Hepatocyte (in vitro differentiated cells): Measurements from ENCODE around the gene KCTD18. TPM values are rescaled to one million over a fixed set of nuclear protein-coding genes. Genes with fewer than 3 reads are reported as not detected.

Experiments used
- DNase-seq: peaks from one replicate; pipeline ENCODE4 v3.0.0-alpha.2; 2016; ENCODE audit warnings: low spot score
- H2AFZ ChIP-seq: fragments of 200-600 bp; sonication (generic); 2 replicates; pipeline ENCODE4 v1.6.0; 2016; ENCODE audit warnings: antibody characterized with exemption, mild to moderate bottlenecking
- H3K27ac ChIP-seq: fragments of 200-600 bp; sonication (generic); 2 replicates; pipeline ENCODE4 v1.5.1; 2016; ENCODE audit warnings: mild to moderate bottlenecking
- H3K27me3 ChIP-seq: fragments of 200-600 bp; sonication (generic); 2 replicates; pipeline ENCODE4 v1.6.1; 2016
- H3K36me3 ChIP-seq: fragments of 200-600 bp; sonication (generic); replicated peaks from 2 replicates; pipeline ENCODE4 v1.5.1; 2016; ENCODE audit warnings: low read depth; ENCODE audit not compliant: insufficient read depth
- H3K4me1 ChIP-seq: fragments of 200-600 bp; sonication (generic); 2 replicates; pipeline ENCODE4 v1.5.1; 2016; ENCODE audit warnings: mild to moderate bottlenecking, moderate library complexity; ENCODE audit not compliant: insufficient read depth
- H3K4me2 ChIP-seq: fragments of 200-600 bp; sonication (generic); 2 replicates; pipeline ENCODE4 v1.6.0; 2016
- H3K4me3 ChIP-seq: fragments of 200-600 bp; sonication (generic); 2 replicates; pipeline ENCODE4 v1.5.1; 2016; ENCODE audit warnings: mild to moderate bottlenecking
- H3K79me2 ChIP-seq: fragments of 200-600 bp; sonication (generic); 2 replicates; pipeline ENCODE4 v1.6.0; 2017; ENCODE audit warnings: mild to moderate bottlenecking
- H3K9me2 ChIP-seq: fragments of 200-600 bp; sonication (generic); replicated peaks from 2 replicates; pipeline ENCODE4 v1.6.0; 2017; ENCODE audit warnings: mild to moderate bottlenecking; ENCODE audit not compliant: insufficient read depth
- H3K9me3 ChIP-seq: fragments of 200-600 bp; sonication (generic); 2 replicates; pipeline ENCODE4 v1.5.1; 2016; ENCODE audit warnings: low read depth, mild to moderate bottlenecking
- H4K20me1 ChIP-seq: fragments of 200-600 bp; sonication (generic); 2 replicates; pipeline ENCODE4 v1.6.0; 2016; ENCODE audit warnings: mild to moderate bottlenecking; ENCODE audit not compliant: insufficient read depth, poor library complexity, severe bottlenecking
- EZH2 ChIP-seq: fragments of 200-600 bp; sonication (generic); IDR thresholded peaks from 2 replicates; pipeline ENCODE4 v1.6.1; 2016; ENCODE audit warnings: antibody characterized with exemption, mild to moderate bottlenecking, borderline replicate concordance
- EZH2phosphoT487 ChIP-seq: fragments of 200-600 bp; sonication (generic); IDR thresholded peaks from one replicate; pipeline ENCODE4 v1.6.1; 2018; ENCODE audit warnings: antibody characterized with exemption, mild to moderate bottlenecking, low read depth, moderate library complexity; ENCODE audit not compliant: unreplicated experiment, severe bottlenecking
- WGBS: methylation state at CpG from one replicate; pipeline ENCODE4 v1.1.6; 2016; ENCODE audit warnings: low lambda C conversion rate; ENCODE audit errors: missing lambda C conversion rate; 5-methylcytosine and 5-hydroxymethylcytosine counted together
- polyA plus RNA-seq: library from polyadenylated mRNA; unstranded; fragments of >200 nt; fragmentation: Nextera tagmentation; extraction: Ambion mirVana; gene quantifications from 2 replicates; pipeline ENCODE4 v1.2.1, GENCODE V29; 2016
- total RNA-seq: library from RNA; depleted of rRNA; stranded (reverse); fragments of >200 nt; gene quantifications from 2 replicates; pipeline ENCODE4 v1.2.3, GENCODE V29; 2014
- TF ChIP-seq, protein P1 (sequence below): fragments of 200-600 bp; sonication (generic); IDR thresholded peaks from 2 replicates; pipeline ENCODE4 v1.5.1; 2016; ENCODE audit warnings: antibody characterized with exemption, mild to moderate bottlenecking; ENCODE audit not compliant: poor library complexity

KCTD18 gene
- total and polyA plus RNA-seq, 2 experiments from 2014 or later = 12.7 to 13.4 TPM

DNA sequence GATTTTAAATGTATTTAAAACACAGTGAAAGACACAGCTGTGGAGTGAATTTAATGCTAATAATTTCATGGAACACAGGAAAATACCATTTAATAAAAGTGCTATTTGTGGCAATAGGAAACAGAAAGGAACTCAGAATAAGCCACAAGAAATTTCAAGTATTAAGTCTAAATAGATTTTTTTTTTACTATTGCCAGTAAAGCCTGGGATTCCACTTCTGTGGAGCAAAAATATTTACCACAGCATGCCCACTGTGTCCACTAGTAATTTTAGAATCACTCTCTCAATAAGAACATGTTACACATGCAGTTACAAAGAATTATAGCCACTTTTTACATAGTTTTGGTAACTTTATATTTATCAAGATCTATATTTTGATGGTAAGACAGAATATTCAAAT is 17.2 kb downstream of the KCTD18 start:
- no peak overlapping the region for H3K4me2 ChIP-seq
- no peaks in the 10 kb centered on the region for H3K27me3 ChIP-seq
- no peaks in the 10 kb centered on the region for H3K9me2 ChIP-seq
- no peaks in the 10 kb centered on the region for H4K20me1 ChIP-seq
- TF ChIP-seq, protein P1, sequence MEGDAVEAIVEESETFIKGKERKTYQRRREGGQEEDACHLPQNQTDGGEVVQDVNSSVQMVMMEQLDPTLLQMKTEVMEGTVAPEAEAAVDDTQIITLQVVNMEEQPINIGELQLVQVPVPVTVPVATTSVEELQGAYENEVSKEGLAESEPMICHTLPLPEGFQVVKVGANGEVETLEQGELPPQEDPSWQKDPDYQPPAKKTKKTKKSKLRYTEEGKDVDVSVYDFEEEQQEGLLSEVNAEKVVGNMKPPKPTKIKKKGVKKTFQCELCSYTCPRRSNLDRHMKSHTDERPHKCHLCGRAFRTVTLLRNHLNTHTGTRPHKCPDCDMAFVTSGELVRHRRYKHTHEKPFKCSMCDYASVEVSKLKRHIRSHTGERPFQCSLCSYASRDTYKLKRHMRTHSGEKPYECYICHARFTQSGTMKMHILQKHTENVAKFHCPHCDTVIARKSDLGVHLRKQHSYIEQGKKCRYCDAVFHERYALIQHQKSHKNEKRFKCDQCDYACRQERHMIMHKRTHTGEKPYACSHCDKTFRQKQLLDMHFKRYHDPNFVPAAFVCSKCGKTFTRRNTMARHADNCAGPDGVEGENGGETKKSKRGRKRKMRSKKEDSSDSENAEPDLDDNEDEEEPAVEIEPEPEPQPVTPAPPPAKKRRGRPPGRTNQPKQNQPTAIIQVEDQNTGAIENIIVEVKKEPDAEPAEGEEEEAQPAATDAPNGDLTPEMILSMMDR = no peak
- TF ChIP-seq EZH2 (no peak), EZH2phosphoT487 (no peak)
- H3K4me3 ChIP-seq = no peak overlapping the region
- no peak for DNase-seq
- H3K79me2 ChIP-seq = no peaks in the 10 kb centered on the region
- H3K9me3 ChIP-seq = no peaks in the 10 kb centered on the region
- no peak overlapping the region for H3K27ac ChIP-seq
- H3K4me1 ChIP-seq = no peaks in the 10 kb centered on the region
- no peaks in the 10 kb centered on the region for H3K36me3 ChIP-seq
- H2AFZ ChIP-seq = no peak overlapping the region

DNA sequence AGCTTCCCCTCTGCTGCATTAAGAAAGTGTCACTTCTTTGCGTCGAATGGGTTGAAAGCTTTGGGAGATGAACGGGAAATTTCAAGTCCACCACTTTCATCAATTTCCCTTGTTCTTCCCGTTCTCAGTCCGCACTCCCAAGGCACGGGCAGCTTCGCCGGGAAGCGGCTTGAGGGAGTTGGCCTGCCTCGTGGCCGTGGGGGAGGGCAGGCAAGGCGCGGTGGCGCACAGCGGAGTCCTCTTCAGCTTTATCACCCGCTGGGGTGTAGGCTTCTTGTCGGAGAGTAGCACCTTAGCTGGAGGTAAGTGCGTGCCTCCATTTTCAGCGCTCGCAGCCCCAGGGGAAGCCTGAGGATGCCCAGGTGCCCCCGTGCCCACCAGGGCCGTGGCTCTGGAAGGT is 19.9 kb downstream of the KCTD18 start:
- Histone ChIP-seq H3K4me1 (peaks cover 3% of the 10 kb centered on the region), H3K4me2 (no peak overlapping the region), H3K27ac (no peak overlapping the region), H2AFZ (no peak overlapping the region), H3K27me3 (no peaks in the 10 kb centered on the region), H4K20me1 (no peaks in the 10 kb centered on the region), H3K4me3 (no peak overlapping the region), H3K9me2 (no peaks in the 10 kb centered on the region), H3K36me3 (no peaks in the 10 kb centered on the region), H3K79me2 (no peaks in the 10 kb centered on the region), H3K9me3 (no peaks in the 10 kb centered on the region)
- DNase-seq = no peak
- TF ChIP-seq EZH2 = no peak
- no peak for TF ChIP-seq EZH2phosphoT487
- TF ChIP-seq, protein P1 = no peak
- 97% methylated on average over 22 of the region's 22 CpGs for WGBS

DNA sequence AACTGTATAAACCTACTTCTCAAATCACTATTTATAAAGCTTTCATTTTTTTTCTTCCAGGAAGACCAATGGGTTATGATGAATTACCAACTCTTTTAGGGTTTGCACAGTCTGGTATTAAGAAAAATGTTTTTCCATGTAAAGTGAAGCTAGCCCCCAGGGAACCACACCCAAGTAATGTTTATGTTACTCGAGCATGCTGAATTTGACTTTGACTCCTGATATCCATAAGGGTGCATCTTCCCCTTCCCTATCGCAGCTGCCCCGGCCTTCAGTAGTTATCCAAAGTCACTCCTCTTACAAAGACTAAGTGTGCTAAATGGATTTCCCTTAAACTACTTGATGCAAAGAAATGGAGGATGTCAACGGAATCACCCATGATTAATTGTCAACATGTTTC is 21.7 kb downstream of the KCTD18 start:
- 85% methylated on average over 4 of the region's 4 CpGs for WGBS
- Histone ChIP-seq H3K4me1 (peaks cover 8% of the 10 kb centered on the region), H3K9me2 (no peaks in the 10 kb centered on the region), H3K79me2 (no peaks in the 10 kb centered on the region), H3K27me3 (no peaks in the 10 kb centered on the region), H3K4me2 (no peak overlapping the region), H3K36me3 (no peaks in the 10 kb centered on the region), H2AFZ (no peak overlapping the region), H3K9me3 (no peaks in the 10 kb centered on the region), H4K20me1 (no peaks in the 10 kb centered on the region), H3K27ac (no peak overlapping the region), H3K4me3 (no peak overlapping the region)
- TF ChIP-seq EZH2 (no peak), EZH2phosphoT487 (no peak)
- TF ChIP-seq, protein P1 = no peak
- DNase-seq = no peak

DNA sequence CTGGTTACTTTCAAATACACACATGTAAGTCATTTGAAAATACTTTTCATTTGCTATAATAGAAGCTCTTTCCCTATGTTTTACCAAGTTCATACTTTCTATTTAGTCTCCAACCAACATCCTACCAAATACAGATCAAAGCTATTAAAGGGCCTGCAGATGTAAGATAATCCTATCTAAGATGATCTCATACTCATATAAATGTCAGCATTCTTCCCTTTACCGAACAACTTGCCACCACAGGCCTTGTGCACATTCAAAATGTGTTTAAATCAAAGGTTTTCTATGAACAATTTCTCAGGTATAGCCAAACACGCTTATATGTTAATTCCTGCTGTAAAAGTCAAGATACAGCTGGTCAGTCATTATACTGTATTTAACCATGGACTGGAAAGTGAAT is 23.3 kb downstream of the KCTD18 start:
- Histone ChIP-seq H3K4me2 (no peak overlapping the region), H3K27me3 (no peaks in the 10 kb centered on the region), H3K9me3 (no peaks in the 10 kb centered on the region), H3K36me3 (no peaks in the 10 kb centered on the region), H3K27ac (no peak overlapping the region), H2AFZ (no peak overlapping the region), H4K20me1 (no peaks in the 10 kb centered on the region), H3K79me2 (no peaks in the 10 kb centered on the region), H3K4me1 (peaks cover 11% of the 10 kb centered on the region), H3K4me3 (no peak overlapping the region), H3K9me2 (no peaks in the 10 kb centered on the region)
- WGBS = 64% methylated on average over 2 of the region's 2 CpGs
- TF ChIP-seq EZH2 = no peak
- TF ChIP-seq, protein P1 = no peak
- no peak for TF ChIP-seq EZH2phosphoT487
- no peak for DNase-seq
